Smooth muscle cell (in vitro differentiated cells): ENCODE results near the gene MPV17L2. TPM values are rescaled to one million over a fixed set of nuclear protein-coding genes. Genes with fewer than 3 reads are reported as not detected.
"Not testable (repeated sequence)": the region's sequence is repeated elsewhere in the genome, so short reads cannot be mapped to it uniquely, and the experiment has no call there.

Source experiments
- DNase-seq: peaks from one replicate; lab custom pipeline; 2025; ENCODE audit not compliant: unreplicated experiment; lab: John Stamatoyannopoulos, UW
- H2AFZ ChIP-seq: fragments of 200-600 bp; sonication (generic); 2 replicates; pipeline ENCODE4 v1.6.0; 2016; ENCODE audit warnings: antibody characterized with exemption, low read depth, mild to moderate bottlenecking
- H3F3A ChIP-seq: fragments of 200-600 bp; sonication (generic); 2 replicates; pipeline ENCODE4 v1.6.0; 2017; ENCODE audit warnings: antibody characterized with exemption, low read depth
- H3K27ac ChIP-seq: fragments of 200-600 bp; sonication (generic); 2 replicates; pipeline ENCODE4 v1.5.1; 2016; ENCODE audit warnings: low read depth, mild to moderate bottlenecking
- H3K27me3 ChIP-seq: fragments of 200-600 bp; sonication (generic); 2 replicates; pipeline ENCODE4 v1.6.1; 2016; ENCODE audit warnings: low read depth, mild to moderate bottlenecking
- H3K36me3 ChIP-seq: fragments of 200-600 bp; sonication (generic); 2 replicates; pipeline ENCODE4 v1.5.1; 2016; ENCODE audit warnings: low read depth
- H3K4me1 ChIP-seq: fragments of 200-600 bp; sonication (generic); 2 replicates; pipeline ENCODE4 v1.5.1; 2016; ENCODE audit warnings: low read depth
- H3K4me2 ChIP-seq: fragments of 200-600 bp; sonication (generic); 2 replicates; pipeline ENCODE4 v1.6.0; 2016; ENCODE audit warnings: mild to moderate bottlenecking
- H3K4me3 ChIP-seq: fragments of 200-600 bp; sonication (generic); 2 replicates; pipeline ENCODE4 v1.5.1; 2016; ENCODE audit warnings: mild to moderate bottlenecking
- H3K79me2 ChIP-seq: fragments of 200-600 bp; sonication (generic); 2 replicates; pipeline ENCODE4 v1.6.0; 2016; ENCODE audit warnings: low read depth, mild to moderate bottlenecking
- H3K9ac ChIP-seq: fragments of 200-600 bp; sonication (generic); 2 replicates; pipeline ENCODE4 v1.6.0; 2016; ENCODE audit warnings: low read depth
- H3K9me3 ChIP-seq: fragments of 200-600 bp; sonication (generic); replicated peaks from 2 replicates; pipeline ENCODE4 v1.5.1; 2016; ENCODE audit warnings: low read depth
- H4K20me1 ChIP-seq: fragments of 200-600 bp; sonication (generic); 2 replicates; pipeline ENCODE4 v1.6.0; 2016; ENCODE audit warnings: low read depth
- whole genome bisulfite sequencing: methylation state at CpG from one replicate; pipeline ENCODE4 v1.1.7; 2016; ENCODE audit warnings: low lambda C conversion rate; 5-methylcytosine and 5-hydroxymethylcytosine counted together
- polyA plus RNA-seq: library from polyadenylated mRNA; unstranded; fragments of >200 nt; fragmentation: Nextera tagmentation; extraction: Ambion mirVana; gene quantifications from 2 replicates; pipeline ENCODE4 v1.2.1, GENCODE V29; 2016
- total RNA-seq: library from RNA; depleted of rRNA; stranded (reverse); fragments of >200 nt; gene quantifications from 2 replicates; pipeline ENCODE4 v1.2.3, GENCODE V29; 2014
- TF ChIP-seq, protein P1 (sequence below): fragments of 200-600 bp; sonication (generic); IDR thresholded peaks from 2 replicates; pipeline ENCODE4 v1.5.1; 2017; ENCODE audit warnings: borderline replicate concordance, mild to moderate bottlenecking, antibody characterized with exemption; ENCODE audit not compliant: insufficient read depth, poor library complexity, severe bottlenecking

Gene MPV17L2
- total and polyA plus RNA-seq, 2 experiments from 2014 or later: 11.6 to 28.7 TPM

GRCh38 chr19:18206018-18206417, 13.0 kb downstream of the MPV17L2 start:
- Histone ChIP-seq H3K36me3 (no peaks in the 10 kb centered on the region), H3K9ac (peak overlapping the region; percentile 93), H3K4me1 (peaks cover 18% of the 10 kb centered on the region), H3K4me3 (peak overlapping the region; percentile 72), H3K27me3 (no peaks in the 10 kb centered on the region), H3K4me2 (peak overlapping the region; percentile 91), H3K9me3 (no peaks in the 10 kb centered on the region), H3K79me2 (no peaks in the 10 kb centered on the region), H3F3A (peaks cover 7% of the 10 kb centered on the region), H2AFZ (no peak overlapping the region), H4K20me1 (peaks cover 18% of the 10 kb centered on the region), H3K27ac (peak overlapping the region; percentile 97)
- DNase-seq: no peak
- TF ChIP-seq, protein P1, sequence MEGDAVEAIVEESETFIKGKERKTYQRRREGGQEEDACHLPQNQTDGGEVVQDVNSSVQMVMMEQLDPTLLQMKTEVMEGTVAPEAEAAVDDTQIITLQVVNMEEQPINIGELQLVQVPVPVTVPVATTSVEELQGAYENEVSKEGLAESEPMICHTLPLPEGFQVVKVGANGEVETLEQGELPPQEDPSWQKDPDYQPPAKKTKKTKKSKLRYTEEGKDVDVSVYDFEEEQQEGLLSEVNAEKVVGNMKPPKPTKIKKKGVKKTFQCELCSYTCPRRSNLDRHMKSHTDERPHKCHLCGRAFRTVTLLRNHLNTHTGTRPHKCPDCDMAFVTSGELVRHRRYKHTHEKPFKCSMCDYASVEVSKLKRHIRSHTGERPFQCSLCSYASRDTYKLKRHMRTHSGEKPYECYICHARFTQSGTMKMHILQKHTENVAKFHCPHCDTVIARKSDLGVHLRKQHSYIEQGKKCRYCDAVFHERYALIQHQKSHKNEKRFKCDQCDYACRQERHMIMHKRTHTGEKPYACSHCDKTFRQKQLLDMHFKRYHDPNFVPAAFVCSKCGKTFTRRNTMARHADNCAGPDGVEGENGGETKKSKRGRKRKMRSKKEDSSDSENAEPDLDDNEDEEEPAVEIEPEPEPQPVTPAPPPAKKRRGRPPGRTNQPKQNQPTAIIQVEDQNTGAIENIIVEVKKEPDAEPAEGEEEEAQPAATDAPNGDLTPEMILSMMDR: no peak
- 84% methylated on average over 12 of the region's 12 CpGs for WGBS

GRCh38 chr19:18208098-18208951, 15.3 kb downstream of the MPV17L2 start:
- TF ChIP-seq, protein P1: peak; percentile 52
- Histone ChIP-seq H3K36me3 (no peaks in the 10 kb centered on the region), H3F3A (peaks cover 7% of the 10 kb centered on the region), H3K4me1 (peaks cover 12% of the 10 kb centered on the region), H3K27ac (no peak overlapping the region), H3K4me3 (no peak overlapping the region), H4K20me1 (peaks cover 1% of the 10 kb centered on the region), H3K9me3 (no peaks in the 10 kb centered on the region), H3K4me2 (no peak overlapping the region), H3K9ac (no peak overlapping the region), H2AFZ (no peak overlapping the region), H3K27me3 (no peaks in the 10 kb centered on the region), H3K79me2 (no peaks in the 10 kb centered on the region)
- DNase-seq: no peak
- WGBS: 36% methylated on average over 32 of the region's 32 CpGs

GRCh38 chr19:18209912-18210311, 16.9 kb downstream of the MPV17L2 start:
- H2AFZ ChIP-seq, H3K4me3 ChIP-seq, H3K4me2 ChIP-seq, H3F3A ChIP-seq, H4K20me1 ChIP-seq, H3K27me3 ChIP-seq, H3K9ac ChIP-seq, DNase-seq, H3K36me3 ChIP-seq, H3K79me2 ChIP-seq, H3K9me3 ChIP-seq, H3K27ac ChIP-seq: not testable (repeated sequence)
- H3K4me1 ChIP-seq: peaks cover 11% of the 10 kb centered on the region
- 95% methylated on average over 5 of the region's 5 CpGs for WGBS

DNA sequence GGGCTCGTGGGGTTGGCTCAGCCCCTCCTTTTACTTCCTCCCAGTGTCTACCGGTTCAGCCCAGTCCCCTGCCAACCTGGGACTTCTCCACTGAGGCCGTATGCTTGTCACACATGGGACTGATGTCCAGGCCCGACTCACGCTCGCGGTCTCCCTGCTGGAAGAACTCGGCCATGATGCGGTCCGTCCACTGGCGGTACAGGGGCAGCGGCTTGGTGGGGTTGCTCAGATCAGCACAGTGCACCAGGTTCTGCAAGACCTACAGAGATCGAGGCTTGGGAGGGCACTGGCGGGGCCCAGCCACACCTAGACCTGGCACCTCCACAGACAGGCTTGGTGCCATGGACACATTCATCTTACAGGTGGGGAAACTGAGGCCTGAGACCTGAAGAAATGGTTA, 18.7 kb downstream of the MPV17L2 start:
- H3K4me1 ChIP-seq: no peaks in the 10 kb centered on the region
- H4K20me1 ChIP-seq: no peaks in the 10 kb centered on the region
- H3K4me3 ChIP-seq: no peak overlapping the region
- DNase-seq: no peak
- no peak overlapping the region for H2AFZ ChIP-seq
- no peaks in the 10 kb centered on the region for H3K27me3 ChIP-seq
- H3K36me3 ChIP-seq: no peaks in the 10 kb centered on the region
- no peaks in the 10 kb centered on the region for H3F3A ChIP-seq
- no peak overlapping the region for H3K4me2 ChIP-seq
- 90% methylated on average over 14 of the region's 14 CpGs for WGBS
- TF ChIP-seq, protein P1: no peak
- H3K9me3 ChIP-seq: no peaks in the 10 kb centered on the region
- H3K9ac ChIP-seq: no peak overlapping the region
- no peak overlapping the region for H3K27ac ChIP-seq
- H3K79me2 ChIP-seq: no peaks in the 10 kb centered on the region
